ENCODE measurements around the gene VPS52.
"Not testable (repeated sequence)": the region's sequence is repeated elsewhere in the genome, so short reads cannot be mapped to it uniquely, and the experiment has no call there.

Gene VPS52

DNA sequence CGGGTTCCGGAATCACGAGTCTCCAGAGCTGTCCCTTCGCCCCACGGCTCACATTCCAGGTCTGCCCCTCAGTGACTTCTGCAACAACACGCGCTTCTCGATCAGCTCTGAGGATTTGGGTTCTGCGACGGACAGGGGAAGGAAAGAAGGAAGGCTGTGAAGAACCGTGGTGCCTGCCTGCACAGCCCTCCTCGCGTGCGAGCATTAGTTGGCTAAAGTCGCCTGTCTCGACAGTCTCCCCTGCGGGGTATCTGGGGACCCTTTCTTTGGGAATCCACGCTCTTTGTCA lies 23.1 kb downstream of the VPS52 start:
- Histone ChIP-seq H3K4me1 (ENCODE audit: insufficient read depth, low read length) (peaks cover 23% of the 10 kb centered on the region), H3K9me3 (ENCODE audit: low read length) (no peaks in the 10 kb centered on the region), H3K4me3 (ENCODE audit: low read length) (peak overlapping the region; percentile 74), H2AFZ (ENCODE audit: low read depth, low read length) (peak overlapping the region; percentile 94), H3K27me3 (ENCODE audit: insufficient read depth, low read length) (no peaks in the 10 kb centered on the region), H3K36me3 (ENCODE audit: insufficient read depth, low read length) (peaks cover 13% of the 10 kb centered on the region)

GRCh38 chr6:33247977-33248642 lies 23.6 kb downstream of the VPS52 start:
- Histone ChIP-seq H3K9me3 (ENCODE audit: low read length) (no peaks in the 10 kb centered on the region), H3K4me3 (ENCODE audit: low read length) (peak overlapping the region; percentile 74), H2AFZ (ENCODE audit: low read depth, low read length) (peak overlapping the region; percentile 94), H3K27me3 (ENCODE audit: insufficient read depth, low read length) (no peaks in the 10 kb centered on the region), H3K4me1 (ENCODE audit: insufficient read depth, low read length) (peaks cover 23% of the 10 kb centered on the region), H3K36me3 (ENCODE audit: insufficient read depth, low read length) (peaks cover 13% of the 10 kb centered on the region)

DNA sequence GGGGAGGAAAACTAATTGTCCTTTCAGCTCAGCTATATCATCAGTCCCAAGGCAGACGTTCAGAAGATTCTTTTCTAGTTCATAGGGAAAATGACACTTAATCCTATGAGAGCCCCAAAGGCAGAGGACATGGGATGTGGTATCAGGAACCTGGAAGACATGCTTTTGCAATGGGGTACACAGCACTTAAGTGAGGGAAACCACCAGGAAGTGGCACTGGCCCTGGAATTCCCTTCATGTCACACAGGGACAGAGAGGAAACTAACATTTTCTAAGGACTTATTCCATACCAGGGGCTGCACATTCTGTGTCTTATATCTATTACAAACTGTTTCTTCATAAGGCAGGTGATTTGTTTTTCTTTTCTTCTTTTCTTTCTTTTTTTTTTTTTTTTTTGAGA lies 28.2 kb downstream of the VPS52 start:
- Histone ChIP-seq H3K4me3 (ENCODE audit: low read length) (no peak overlapping the region), H3K4me1 (ENCODE audit: insufficient read depth, low read length) (peaks cover 8% of the 10 kb centered on the region), H3K36me3 (ENCODE audit: insufficient read depth, low read length) (no peaks in the 10 kb centered on the region), H2AFZ (ENCODE audit: low read depth, low read length) (no peak overlapping the region), H3K27me3 (ENCODE audit: insufficient read depth, low read length) (no peaks in the 10 kb centered on the region), H3K9me3 (ENCODE audit: low read length) (no peaks in the 10 kb centered on the region)

- Histone ChIP-seq H3K9me3 (ENCODE audit: low read length) (no peaks in the 10 kb centered on the region), H3K4me3 (ENCODE audit: low read length) (no peak overlapping the region), H2AFZ (ENCODE audit: low read depth, low read length) (no peak overlapping the region), H3K27me3 (ENCODE audit: insufficient read depth, low read length) (no peaks in the 10 kb centered on the region), H3K36me3 (ENCODE audit: insufficient read depth, low read length) (no peaks in the 10 kb centered on the region), H3K4me1 (ENCODE audit: insufficient read depth, low read length) (no peaks in the 10 kb centered on the region)
Measured at GRCh38 chr6:33241968-33242367, 29.7 kb downstream of the VPS52 start.

- Histone ChIP-seq H3K9me3 (ENCODE audit: low read length) (no peaks in the 10 kb centered on the region), H3K4me1 (ENCODE audit: insufficient read depth, low read length) (no peaks in the 10 kb centered on the region), H3K36me3 (ENCODE audit: insufficient read depth, low read length) (no peaks in the 10 kb centered on the region), H2AFZ (ENCODE audit: low read depth, low read length) (no peak overlapping the region), H3K27me3 (ENCODE audit: insufficient read depth, low read length) (peaks cover 5% of the 10 kb centered on the region), H3K4me3 (ENCODE audit: low read length) (no peak overlapping the region)
Measured at GRCh38 chr6:33237741-33238140, 33.9 kb downstream of the VPS52 start.

- H3K36me3 ChIP-seq (ENCODE audit: insufficient read depth, low read length): no peaks in the 10 kb centered on the region
- H3K4me1 ChIP-seq (ENCODE audit: insufficient read depth, low read length): no peaks in the 10 kb centered on the region
- no peak overlapping the region for H3K4me3 ChIP-seq (ENCODE audit: low read length)
- H3K27me3 ChIP-seq (ENCODE audit: insufficient read depth, low read length): peaks cover 5% of the 10 kb centered on the region
- no peaks in the 10 kb centered on the region for H3K9me3 ChIP-seq (ENCODE audit: low read length)
- no peak overlapping the region for H2AFZ ChIP-seq (ENCODE audit: low read depth, low read length)
Measured at GRCh38 chr6:33236852-33237251, 34.8 kb downstream of the VPS52 start.

- Histone ChIP-seq H3K9me3 (ENCODE audit: low read length) (no peaks in the 10 kb centered on the region), H3K36me3 (ENCODE audit: insufficient read depth, low read length) (no peaks in the 10 kb centered on the region), H3K27me3 (ENCODE audit: insufficient read depth, low read length) (peaks cover 5% of the 10 kb centered on the region), H3K4me3 (ENCODE audit: low read length) (no peak overlapping the region), H2AFZ (ENCODE audit: low read depth, low read length) (no peak overlapping the region), H3K4me1 (ENCODE audit: insufficient read depth, low read length) (no peaks in the 10 kb centered on the region)
Measured at GRCh38 chr6:33236328-33236727, 35.3 kb downstream of the VPS52 start.

DNA sequence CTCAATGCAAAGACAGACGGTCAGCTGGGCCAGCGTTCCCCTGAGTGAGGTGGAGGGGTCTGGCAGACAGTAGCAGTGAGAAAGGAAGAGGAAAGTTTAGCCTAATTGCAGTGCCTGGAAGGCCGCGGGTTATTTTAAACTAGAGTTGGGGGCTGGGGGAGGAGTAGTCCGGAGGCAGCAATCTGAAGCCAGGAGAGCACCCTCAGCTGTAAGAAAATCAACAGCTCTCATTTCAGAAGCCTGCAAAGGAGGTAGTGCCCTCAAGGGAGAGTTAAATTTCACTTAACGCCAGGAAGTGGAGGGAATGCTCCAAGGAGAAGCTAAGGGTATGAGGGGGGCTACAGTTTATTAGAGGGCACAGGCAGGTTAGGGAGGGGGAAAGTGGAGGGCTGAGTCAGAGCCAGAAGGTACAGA lies 36.4 kb downstream of the VPS52 start:
- Histone ChIP-seq H3K4me3 (ENCODE audit: low read length) (no peak overlapping the region), H3K27me3 (ENCODE audit: insufficient read depth, low read length) (peaks cover 5% of the 10 kb centered on the region), H2AFZ (ENCODE audit: low read depth, low read length) (no peak overlapping the region), H3K9me3 (ENCODE audit: low read length) (no peaks in the 10 kb centered on the region), H3K36me3 (ENCODE audit: insufficient read depth, low read length) (no peaks in the 10 kb centered on the region), H3K4me1 (ENCODE audit: insufficient read depth, low read length) (no peaks in the 10 kb centered on the region)

DNA sequence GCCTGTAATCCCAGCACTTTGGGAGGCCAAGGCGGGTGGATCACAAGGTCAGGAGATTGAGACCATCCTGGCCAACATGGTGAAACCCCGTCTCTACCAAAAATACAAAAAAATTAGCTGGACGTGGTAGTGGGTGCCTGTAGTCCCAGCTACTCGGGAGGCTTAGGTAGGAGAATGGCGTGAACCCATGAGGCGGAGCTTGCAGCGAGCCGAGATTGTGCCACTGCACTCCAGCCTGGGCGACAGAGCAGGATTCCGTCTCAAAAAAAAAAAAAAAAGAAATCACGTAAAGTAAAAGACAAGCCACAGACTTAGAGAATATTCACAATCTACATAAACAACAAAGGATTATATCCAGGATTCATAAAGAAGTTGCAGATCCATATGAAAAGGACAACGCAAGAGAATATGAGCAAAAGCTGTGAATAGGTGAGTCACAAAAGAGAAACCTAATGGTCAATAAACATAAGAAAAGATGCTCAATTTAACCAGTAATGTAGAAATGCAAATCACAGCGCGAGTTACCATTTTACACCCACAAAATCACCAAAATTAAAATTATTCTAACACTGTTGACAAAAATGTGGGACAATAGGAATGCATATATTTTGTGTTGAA lies 45.1 kb downstream of the VPS52 start:
- not testable (repeated sequence) for H3K4me3 ChIP-seq (ENCODE audit: low read length); H3K9me3 ChIP-seq (ENCODE audit: low read length); H2AFZ ChIP-seq (ENCODE audit: low read depth, low read length); H3K27me3 ChIP-seq (ENCODE audit: insufficient read depth, low read length); H3K36me3 ChIP-seq (ENCODE audit: insufficient read depth, low read length); H3K4me1 ChIP-seq (ENCODE audit: insufficient read depth, low read length)

- Histone ChIP-seq H3K4me3 (ENCODE audit: low read length) (no peak overlapping the region), H2AFZ (ENCODE audit: low read depth, low read length) (no peak overlapping the region), H3K4me1 (ENCODE audit: insufficient read depth, low read length) (peaks cover 24% of the 10 kb centered on the region), H3K9me3 (ENCODE audit: low read length) (no peaks in the 10 kb centered on the region), H3K36me3 (ENCODE audit: insufficient read depth, low read length) (no peaks in the 10 kb centered on the region), H3K27me3 (ENCODE audit: insufficient read depth, low read length) (no peaks in the 10 kb centered on the region)
Measured at GRCh38 chr6:33217681-33218080, 54.0 kb downstream of the VPS52 start.

GRCh38 chr6:33217246-33217645 lies 54.4 kb downstream of the VPS52 start:
- no peak overlapping the region for H2AFZ ChIP-seq (ENCODE audit: low read depth, low read length)
- peaks cover 29% of the 10 kb centered on the region for H3K4me1 ChIP-seq (ENCODE audit: insufficient read depth, low read length)
- H3K36me3 ChIP-seq (ENCODE audit: insufficient read depth, low read length): peaks cover 2% of the 10 kb centered on the region
- H3K9me3 ChIP-seq (ENCODE audit: low read length): no peaks in the 10 kb centered on the region
- H3K4me3 ChIP-seq (ENCODE audit: low read length): no peak overlapping the region
- no peaks in the 10 kb centered on the region for H3K27me3 ChIP-seq (ENCODE audit: insufficient read depth, low read length)

DNA sequence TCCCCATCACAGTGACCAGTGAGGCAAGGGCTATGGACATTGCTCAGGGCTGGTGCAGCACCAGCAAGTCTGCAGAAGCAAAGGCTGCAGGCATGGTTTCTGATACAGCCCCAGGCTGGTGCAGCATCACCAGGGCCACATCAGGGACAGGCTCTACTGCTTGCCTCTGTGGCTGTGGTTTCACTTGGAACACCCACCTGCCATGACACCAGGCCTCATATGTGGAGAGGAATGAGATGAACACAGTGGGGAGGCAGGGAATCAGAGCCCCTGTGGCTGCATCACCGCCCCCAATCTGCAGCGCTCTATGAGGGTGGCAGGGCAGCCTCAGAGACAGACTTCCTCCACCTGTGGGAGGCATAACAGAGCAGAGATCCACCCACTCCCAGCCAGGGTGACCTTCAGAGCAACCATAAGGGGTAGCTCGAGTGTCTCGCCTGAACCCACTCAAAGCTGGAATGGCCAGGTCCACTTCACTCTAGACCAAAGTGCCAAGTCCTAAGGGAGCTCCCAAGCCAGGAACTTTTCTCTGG lies 55.5 kb downstream of the VPS52 start:
- H3K9me3 ChIP-seq (ENCODE audit: low read length): no peaks in the 10 kb centered on the region
- peaks cover 11% of the 10 kb centered on the region for H3K36me3 ChIP-seq (ENCODE audit: insufficient read depth, low read length)
- H3K4me1 ChIP-seq (ENCODE audit: insufficient read depth, low read length): peaks cover 38% of the 10 kb centered on the region
- no peak overlapping the region for H2AFZ ChIP-seq (ENCODE audit: low read depth, low read length)
- H3K27me3 ChIP-seq (ENCODE audit: insufficient read depth, low read length): no peaks in the 10 kb centered on the region
- no peak overlapping the region for H3K4me3 ChIP-seq (ENCODE audit: low read length)

DNA sequence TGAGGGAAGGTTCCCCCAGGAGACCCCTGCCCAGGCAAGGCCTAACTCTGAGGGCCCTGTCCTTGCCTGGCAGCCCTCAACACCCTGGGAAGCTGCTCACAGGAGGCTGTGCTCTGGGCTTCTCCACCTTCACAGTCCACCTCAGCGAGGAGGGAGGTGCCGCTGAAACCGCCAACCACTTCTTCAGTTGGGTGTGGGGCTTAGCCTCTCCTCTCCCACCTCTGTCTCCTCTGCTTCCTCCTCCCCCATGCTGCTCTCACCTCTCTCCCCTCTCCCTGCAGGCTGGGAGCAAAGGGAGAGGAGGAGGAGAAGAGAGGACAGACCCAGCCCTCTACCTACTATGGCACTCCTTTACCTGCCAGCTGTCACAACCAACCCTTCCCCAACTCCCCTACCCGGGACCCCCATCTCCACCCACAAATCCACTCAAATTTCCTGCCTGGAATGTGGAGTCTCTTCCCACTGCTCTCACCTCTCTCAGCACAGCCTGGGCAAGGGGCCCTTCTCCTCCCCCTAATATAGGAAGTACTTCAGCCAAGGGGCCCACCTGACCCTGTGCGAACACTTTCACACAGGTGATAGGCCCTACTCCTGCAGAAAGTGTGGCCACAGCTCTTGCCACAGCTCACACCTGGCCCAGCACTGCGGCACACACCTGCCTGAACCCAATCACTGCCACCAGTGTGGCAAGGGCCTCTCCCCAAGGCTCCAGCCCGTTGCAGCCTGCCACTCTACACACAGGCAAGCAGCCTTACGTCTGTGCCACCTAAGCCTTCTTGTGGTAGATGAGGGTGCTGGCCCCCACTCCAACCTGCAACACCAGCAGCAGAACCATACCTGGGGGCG lies 56.2 kb downstream of the VPS52 start:
- Histone ChIP-seq H3K4me1 (ENCODE audit: insufficient read depth, low read length) (peaks cover 44% of the 10 kb centered on the region), H3K27me3 (ENCODE audit: insufficient read depth, low read length) (no peaks in the 10 kb centered on the region), H3K36me3 (ENCODE audit: insufficient read depth, low read length) (peaks cover 17% of the 10 kb centered on the region), H3K9me3 (ENCODE audit: low read length) (no peaks in the 10 kb centered on the region), H2AFZ (ENCODE audit: low read depth, low read length) (no peak overlapping the region), H3K4me3 (ENCODE audit: low read length) (no peak overlapping the region)

Data from neuron (in vitro differentiated cells).